Thoracic aorta (tissue), 2 donors: ENCODE data around the gene KCNIP2. TPM values are rescaled to one million over a fixed set of nuclear protein-coding genes. Genes with fewer than 3 reads are reported as not detected.

ENCODE experiments used
- ATAC-seq: fragments of 150-250 bp; one replicate; pipeline ENCODE4 v1.8.0; 2017; ENCODE audit warnings: low read depth; ENCODE audit not compliant: insufficient number of reproducible peaks, low FRiP score
- DNase-seq: peaks from one replicate; pipeline ENCODE4 v3.0.0-alpha.2; 2020; ENCODE audit warnings: low spot score
- H3K27ac ChIP-seq, 2 donors: fragments of 200-600 bp; sonication (generic); 1 replicate in 1 of 2; 2 replicates in 1 of 2; pipeline ENCODE4 v1.5.1; 2016; ENCODE audit warnings: mild to moderate bottlenecking in 2 of 2, moderate library complexity in 2 of 2
- H3K27me3 ChIP-seq: fragments of 200-600 bp; sonication (generic); replicated peaks from 2 replicates; pipeline ENCODE4 v1.6.0; 2016; ENCODE audit warnings: mild to moderate bottlenecking; ENCODE audit not compliant: insufficient read depth
- H3K36me3 ChIP-seq: fragments of 200-600 bp; sonication (generic); one replicate; pipeline ENCODE4 v1.5.1; 2016
- H3K4me1 ChIP-seq, 2 donors: fragments of 200-600 bp; sonication (generic); 1 replicate in 1 of 2; 2 replicates in 1 of 2; pipeline versions ENCODE4 v1.5.1 to v1.6.0; 2016; ENCODE audit warnings: low read depth in 2 of 2, mild to moderate bottlenecking in 1 of 2; ENCODE audit not compliant: control insufficient read depth in 1 of 2
- H3K4me3 ChIP-seq: fragments of 200-600 bp; sonication (generic); 2 replicates; pipeline ENCODE4 v1.5.1; 2016; ENCODE audit warnings: mild to moderate bottlenecking
- H3K9me3 ChIP-seq: fragments of 200-600 bp; sonication (generic); 2 replicates; pipeline ENCODE4 v1.5.1; 2016
- total RNA-seq, 2 donors: library from RNA; depleted of rRNA; stranded (reverse); fragments of >200 nt; gene quantifications; one replicate each; pipeline versions ENCODE4 v1.1.0 to v1.2.3, GENCODE V29; 2016
- TF ChIP-seq, protein P1 (sequence below): fragments of 200-600 bp; sonication (generic); IDR thresholded peaks from one replicate; pipeline ENCODE4 v1.5.1; 2019; ENCODE audit warnings: antibody characterized with exemption

The KCNIP2 gene
- 1 to 10 TPM; 1.1 to 1.2 TPM for total RNA-seq

- DNase-seq (no peak), ATAC-seq (no peak)
- Histone ChIP-seq H3K27me3 (no peaks in the 10 kb centered on the region), H3K9me3 (no peaks in the 10 kb centered on the region), H3K27ac (no peak within 1 kb of the TSS), H3K4me1 (peaks cover 6 to 24% of the 10 kb centered on the region in 2 donors), H3K4me3 (peak within 1 kb of the TSS; percentile 35), H3K36me3 (peaks cover 11% of the 10 kb centered on the region)
- TF ChIP-seq, protein P1, sequence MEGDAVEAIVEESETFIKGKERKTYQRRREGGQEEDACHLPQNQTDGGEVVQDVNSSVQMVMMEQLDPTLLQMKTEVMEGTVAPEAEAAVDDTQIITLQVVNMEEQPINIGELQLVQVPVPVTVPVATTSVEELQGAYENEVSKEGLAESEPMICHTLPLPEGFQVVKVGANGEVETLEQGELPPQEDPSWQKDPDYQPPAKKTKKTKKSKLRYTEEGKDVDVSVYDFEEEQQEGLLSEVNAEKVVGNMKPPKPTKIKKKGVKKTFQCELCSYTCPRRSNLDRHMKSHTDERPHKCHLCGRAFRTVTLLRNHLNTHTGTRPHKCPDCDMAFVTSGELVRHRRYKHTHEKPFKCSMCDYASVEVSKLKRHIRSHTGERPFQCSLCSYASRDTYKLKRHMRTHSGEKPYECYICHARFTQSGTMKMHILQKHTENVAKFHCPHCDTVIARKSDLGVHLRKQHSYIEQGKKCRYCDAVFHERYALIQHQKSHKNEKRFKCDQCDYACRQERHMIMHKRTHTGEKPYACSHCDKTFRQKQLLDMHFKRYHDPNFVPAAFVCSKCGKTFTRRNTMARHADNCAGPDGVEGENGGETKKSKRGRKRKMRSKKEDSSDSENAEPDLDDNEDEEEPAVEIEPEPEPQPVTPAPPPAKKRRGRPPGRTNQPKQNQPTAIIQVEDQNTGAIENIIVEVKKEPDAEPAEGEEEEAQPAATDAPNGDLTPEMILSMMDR, result peak; percentile 25
These were observed at the start of gene KCNIP2 for GRCh38 chr10:101843032-101844021. Gene KCNIP2 (minus strand): TSS chr10:101843800. CDS start chr10:101843568, 232 bp downstream.

- Histone ChIP-seq H3K27me3 (no peaks in the 10 kb centered on the region), H3K9me3 (no peaks in the 10 kb centered on the region), H3K36me3 (no peaks in the 10 kb centered on the region), H3K4me3 (no peak overlapping the region), H3K27ac (no peak overlapping the region), H3K4me1 (no peaks in the 10 kb centered on the region)
- ATAC-seq (no peak), DNase-seq (no peak)
- TF ChIP-seq, protein P1, result no peak
These were observed 49.3 kb upstream of the KCNIP2 start for GRCh38 chr10:101892782-101893391.

DNA sequence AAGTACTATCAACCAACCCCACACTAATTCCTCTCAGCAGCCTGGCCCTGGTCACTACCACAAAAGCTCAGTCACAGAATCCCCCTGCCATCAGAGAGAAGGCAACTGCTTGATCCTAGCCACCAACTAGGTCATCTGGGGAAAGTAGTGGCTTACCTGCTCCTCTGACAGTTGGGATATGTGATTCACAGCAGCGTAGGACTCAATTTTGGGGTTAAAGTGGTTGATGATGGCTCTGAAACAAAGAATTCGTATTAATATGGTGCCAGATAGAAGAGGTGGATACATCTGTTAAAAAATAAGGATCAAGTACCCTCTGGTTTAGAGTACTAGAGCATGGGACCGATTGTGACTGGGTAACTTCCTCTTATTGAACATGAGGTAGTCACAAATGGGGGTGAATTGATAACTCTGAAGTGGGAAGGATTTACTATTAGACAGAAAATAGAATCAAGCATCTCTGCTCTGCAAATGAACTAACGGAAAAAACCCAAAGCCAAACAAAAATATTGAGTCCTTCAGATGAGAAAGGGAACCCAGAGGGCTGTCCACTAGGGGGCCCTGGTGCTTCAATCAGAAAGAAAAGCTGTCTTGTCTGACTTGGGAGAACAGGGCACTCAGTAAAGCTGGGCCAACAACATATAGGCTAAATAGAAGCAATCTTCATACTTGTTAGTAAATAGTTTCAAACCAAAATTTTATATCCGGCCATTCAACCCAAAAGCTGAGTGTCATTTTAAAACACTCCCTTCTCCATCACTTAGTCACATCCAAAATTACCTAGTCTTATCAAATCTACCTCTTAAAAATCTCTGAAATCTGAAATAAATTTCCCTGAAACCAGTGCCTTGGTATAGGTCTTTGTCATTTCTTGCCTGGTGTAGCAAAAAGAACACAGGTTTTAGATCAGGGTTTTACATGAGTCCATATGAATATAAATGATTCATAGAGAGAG lies 45.9 kb upstream of the KCNIP2 start:
- ATAC-seq, result peak; percentile 20
- no peak for DNase-seq
- Histone ChIP-seq H3K27ac (no peak overlapping the region), H3K4me1 (no peaks in the 10 kb centered on the region), H3K27me3 (no peaks in the 10 kb centered on the region), H3K9me3 (no peaks in the 10 kb centered on the region), H3K36me3 (no peaks in the 10 kb centered on the region), H3K4me3 (no peak overlapping the region)
- TF ChIP-seq, protein P1, result peak; percentile 60

- Histone ChIP-seq H3K9me3 (no peaks in the 10 kb centered on the region), H3K27me3 (no peaks in the 10 kb centered on the region), H3K4me1 (no peaks in the 10 kb centered on the region), H3K36me3 (no peaks in the 10 kb centered on the region), H3K27ac (no peak overlapping the region), H3K4me3 (no peak overlapping the region)
- TF ChIP-seq, protein P1, result no peak
- no peak for DNase-seq
- no peak for ATAC-seq
These were observed 44.8 kb upstream of the KCNIP2 start for GRCh38 chr10:101888251-101888949.
